GM12878 (cell line): ENCODE data around the gene HMGB2. TPM values are rescaled to one million over a fixed set of nuclear protein-coding genes. Genes with fewer than 3 reads are reported as not detected.

Experiments
- ATAC-seq: fragments of 200-7000 bp; cut with Tn5 transposase; 3 replicates; pipeline ENCODE4 v1.9.1; 2020; ENCODE audit warnings: mild to moderate bottlenecking, moderate library complexity
- BruUV-seq: library from RNA; stranded (reverse); fragments of 400-500 nt; replicated peaks from 2 replicates; lab custom pipeline; 2021; lab: Mats Ljungman, UMichigan
- CTCF ChIA-PET: fragments of 300-600 bp; sonication (Branson Sonifier 250); formaldehyde crosslinking; extraction: SDS; loops from one replicate; lab custom pipeline; 2021; ENCODE audit warnings: inconsistent platforms; lab: Yijun Ruan, JAX
- POLR2A ChIA-PET: fragments of 350-600 bp; formaldehyde crosslinking; extraction: SDS; loops from one replicate; lab custom pipeline; 2021; ENCODE audit warnings: inconsistent platforms; lab: Charles Lee
- RAD21 ChIA-PET: fragments of 300-600 bp; sonication (Branson Sonifier 250); formaldehyde crosslinking; loops from one replicate; lab custom pipeline; 2023; ENCODE audit warnings: antibody characterized with exemption; ENCODE audit not compliant: unreplicated experiment; lab: Charles Lee
- SMC1A ChIA-PET: fragments of 300-600 bp; sonication (Branson Sonifier 250); formaldehyde crosslinking; loops from one replicate; lab custom pipeline; 2023; ENCODE audit not compliant: unreplicated experiment, uncharacterized antibody; lab: Charles Lee
- DNase-seq: peaks from one replicate; pipeline ENCODE4 v3.0.0-alpha.2; 2011; ENCODE audit warnings: low read depth, low spot score
- FAIRE-seq: peaks from 3 replicates; lab custom pipeline; 2011; peaks lifted over from hg19 to GRCh38; lab: Jason Lieb, UNC
- H2AFZ ChIP-seq: 2 replicates; pipeline ENCODE4 v1.6.0; 2011; ENCODE audit warnings: low read depth, low read length, control low read depth; ENCODE audit not compliant: control insufficient read depth
- H3K27ac ChIP-seq: 2 replicates; pipeline ENCODE4 v1.5.1; 2011; ENCODE audit warnings: control low read depth; ENCODE audit not compliant: control insufficient read depth, insufficient read depth
- H3K27me3 ChIP-seq, 2 experiments: replicated peaks in 1 of 2; 2 replicates each; pipeline versions ENCODE4 v1.6.0 to v1.6.1; 2011; ENCODE audit warnings: low read length in 1 of 2; ENCODE audit not compliant: control insufficient read depth in 2 of 2, insufficient read depth in 2 of 2
- H3K36me3 ChIP-seq, 2 experiments: 2 replicates each; pipeline ENCODE4 v1.5.1; 2011; ENCODE audit warnings: low read length in 1 of 2; ENCODE audit not compliant: control insufficient read depth in 2 of 2, insufficient read depth in 2 of 2
- H3K4me1 ChIP-seq: 2 replicates; pipeline ENCODE4 v1.6.1; 2011; ENCODE audit warnings: mild to moderate bottlenecking, low read length, moderate library complexity, mixed read lengths; ENCODE audit not compliant: control insufficient read depth, insufficient read depth
- H3K4me2 ChIP-seq: 2 replicates; pipeline ENCODE4 v1.6.0; 2011; ENCODE audit warnings: control low read depth; ENCODE audit not compliant: control insufficient read depth, insufficient read depth
- H3K4me3 ChIP-seq: fragments of 200-600 bp; sonication (generic); 2 replicates; pipeline ENCODE4 v1.5.1; 2016
- H3K79me2 ChIP-seq: 2 replicates; pipeline ENCODE4 v1.6.0; 2011; ENCODE audit warnings: low read length; ENCODE audit not compliant: control insufficient read depth, insufficient read depth
- H3K9ac ChIP-seq: 2 replicates; pipeline ENCODE4 v1.8.0; 2011; ENCODE audit warnings: low read length, control low read depth, mixed read lengths; ENCODE audit not compliant: control insufficient read depth, insufficient read depth
- H3K9me3 ChIP-seq: replicated peaks from 3 replicates; pipeline ENCODE4 v1.5.1; 2011; ENCODE audit warnings: mild to moderate bottlenecking, low read length; ENCODE audit not compliant: control insufficient read depth, insufficient read depth
- H4K20me1 ChIP-seq: 2 replicates; pipeline ENCODE4 v1.6.0; 2011; ENCODE audit not compliant: control insufficient read depth, insufficient read depth
- BACH1 ChIP-seq: fragments of 450-650 bp; IDR thresholded peaks from 2 replicates; pipeline ENCODE4 v1.6.1; 2017; ENCODE audit warnings: mild to moderate bottlenecking, borderline replicate concordance
- EED ChIP-seq: sonication (generic); IDR thresholded peaks from 2 replicates; pipeline ENCODE4 v1.6.1; 2016; ENCODE audit warnings: antibody characterized with exemption, low read depth
- EGR1 ChIP-seq, 2 experiments: IDR thresholded peaks; 1 replicate in 1 of 2; 2 replicates in 1 of 2; pipeline ENCODE4 v1.6.1; 2011 to 2012; ENCODE audit warnings: low read depth in 2 of 2, low read length in 2 of 2, borderline replicate concordance in 1 of 2, mild to moderate bottlenecking in 1 of 2, moderate library complexity in 1 of 2
- ESRRA ChIP-seq: IDR thresholded peaks from 2 replicates; pipeline ENCODE4 v1.6.1; 2012; ENCODE audit warnings: mild to moderate bottlenecking, low read length, improper control_type of control experiment
- EZH2 ChIP-seq: IDR thresholded peaks from 2 replicates; pipeline ENCODE4 v1.6.1; 2012; ENCODE audit warnings: low read depth, mild to moderate bottlenecking, control low read depth, inconsistent platforms, low read length, borderline replicate concordance; ENCODE audit not compliant: control insufficient read depth
- FOS ChIP-seq: IDR thresholded peaks from 3 replicates; pipeline ENCODE4 v1.6.1; 2011; ENCODE audit warnings: borderline replicate concordance; ENCODE audit not compliant: insufficient read length; ENCODE audit errors: extremely low read depth
- GATAD2B ChIP-seq: fragments of 450-650 bp; conservative IDR thresholded peaks from 2 replicates; pipeline ENCODE4 v1.6.1; 2017; ENCODE audit warnings: low read depth, mild to moderate bottlenecking, moderate library complexity
- HDAC6 ChIP-seq: fragments of 200-600 bp; sonication (generic); IDR thresholded peaks from one replicate; pipeline ENCODE4 v1.8.0; 2017; ENCODE audit warnings: antibody characterized with exemption; ENCODE audit not compliant: unreplicated experiment
- MYB ChIP-seq: fragments of 150-350 bp; IDR thresholded peaks from 2 replicates; pipeline ENCODE4 v1.6.1; 2014; ENCODE audit warnings: mild to moderate bottlenecking, low read depth, low read length, borderline replicate concordance
- POLR2A ChIP-seq: IDR thresholded peaks from 2 replicates; pipeline ENCODE4 v1.6.1; 2011; ENCODE audit warnings: low read depth, mild to moderate bottlenecking, low read length
- RCOR1 ChIP-seq: conservative IDR thresholded peaks from 2 replicates; pipeline ENCODE4 v1.6.1; 2012; ENCODE audit warnings: low read depth, low read length, improper control_type of control experiment
- SMAD1 ChIP-seq: fragments of 450-650 bp; IDR thresholded peaks from 2 replicates; pipeline ENCODE4 v1.6.1; 2018; ENCODE audit warnings: mild to moderate bottlenecking, low read depth; ENCODE audit not compliant: partially characterized antibody
- SMARCA5 ChIP-seq: fragments of 450-650 bp; IDR thresholded peaks from 2 replicates; pipeline ENCODE4 v1.6.1; 2017; ENCODE audit warnings: mild to moderate bottlenecking
- ZNF217 ChIP-seq: fragments of 450-650 bp; IDR thresholded peaks from 2 replicates; pipeline ENCODE4 v1.6.1; 2017; ENCODE audit warnings: antibody characterized with exemption, mild to moderate bottlenecking
- WGBS: methylation state at CpG from one replicate; pipeline ENCODE4 v1.1.6; 2016; ENCODE audit warnings: low lambda C conversion rate; ENCODE audit not compliant: insufficient replicate concordance, insufficient coverage; ENCODE audit errors: missing lambda C conversion rate; 5-methylcytosine and 5-hydroxymethylcytosine counted together
- in situ Hi-C: fragments of 300-500 bp; cut with MboI; formaldehyde crosslinking; loops from 9 replicates; pipeline ENCODE4 v1.14.3; 2018; ENCODE audit warnings: mixed read lengths
- intact Hi-C: fragments of 100-400 bp; cut with micrococcal nuclease; formaldehyde crosslinking; loops from one replicate; pipeline ENCODE4 v1.14.2; 2022; ENCODE audit not compliant: unreplicated experiment
- polyA plus RNA-seq, 11 experiments: library from polyadenylated mRNA; depleted of rRNA in 4 of 11; unstranded in 6 of 11; stranded (reverse) in 5 of 11; fragments of >200 nt; fragmentation: Nextera tagmentation in 4 of 11; fragmentation: Illumina TruSeq in 1 of 11; extraction: Ambion mirVana in 4 of 11; extraction: Trizol in 1 of 11; gene quantifications; 1 replicate in 1 of 11; 2 replicates in 10 of 11; pipeline versions ENCODE4 v1.2.1 to v1.2.3, GENCODE V29; 2011 to 2016; ENCODE audit warnings: inconsistent platforms in 2 of 11, missing spikeins in 2 of 11, low read depth in 1 of 11
- total RNA-seq, 4 experiments: library from RNA; depleted of rRNA in 3 of 4; stranded (reverse); fragments of >200 nt in 3 of 4; fragmentation: Illumina TruSeq in 1 of 4; extraction: Trizol in 1 of 4; gene quantifications; 2 replicates each; pipeline versions ENCODE4 v1.2.1 to v1.2.3, GENCODE V29; 2013 to 2021
- TF ChIP-seq, protein P1 (sequence below): IDR thresholded peaks from 2 replicates; pipeline ENCODE4 v1.6.1; 2011; ENCODE audit warnings: low read depth, low read length, improper control_type of control experiment, borderline replicate concordance

HMGB2 gene
- total and polyA plus RNA-seq, 10 of the 15 experiments (the other 5 are each of a cell fraction or from before 2014, with no cell fraction given): 260 to 961 (median 668) TPM

DNA sequence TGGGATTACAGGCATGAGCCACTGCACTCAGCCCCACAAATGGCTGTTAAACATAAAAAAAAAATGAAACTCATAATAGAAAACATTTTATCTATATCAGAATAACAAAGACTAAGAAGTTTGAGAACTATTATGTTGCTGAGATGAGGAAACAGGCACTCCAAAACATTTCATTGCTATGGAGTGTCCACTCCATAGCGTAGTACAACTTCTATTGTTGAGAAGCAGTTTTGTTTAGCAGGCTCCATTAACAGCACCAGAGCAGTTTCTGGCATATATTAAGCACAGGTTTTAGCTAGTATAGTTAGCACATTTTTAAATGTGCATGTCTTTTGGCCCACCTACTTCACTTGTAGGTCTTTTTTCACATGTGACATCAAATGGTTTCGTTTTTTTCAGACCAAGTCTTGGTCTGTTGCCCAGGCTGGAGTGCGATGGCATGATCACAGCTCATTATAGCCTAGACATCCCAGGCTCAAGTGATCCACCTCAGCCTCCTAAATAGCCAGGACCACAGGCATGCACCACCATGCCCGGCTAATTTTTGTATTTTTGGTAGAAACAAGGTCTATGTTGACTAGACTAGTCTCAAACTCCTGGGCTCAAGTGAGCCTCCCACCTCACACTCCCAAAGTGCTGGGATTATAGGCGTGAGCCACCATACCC lies 5.8 kb downstream of the HMGB2 start:
- ChIA-PET CTCF (interaction anchor here (1.2 to 4.4 kb wide), 4 partner anchors 9 to 92 kb away, joined by 3 to 28 read pairs (median 24); no protein-coding TSS in a partner anchor), RAD21 (no interaction called here), SMC1A (interaction anchor here (1.4 to 14.3 kb wide), 5 partner anchors 9 to 77 kb away, joined by 3 to 232 read pairs (median 5); partner anchors contain the start of gene SAP30), POLR2A (interaction anchor here (0.6 to 13.9 kb wide), 2 partner anchors 28 to 43 kb away, joined by 4 to 472 read pairs; partner anchors contain the start of gene SAP30)
- Histone ChIP-seq H3K9ac (no peak overlapping the region), H3K36me3 (peaks cover 0 to 23% of the 10 kb centered on the region in 2 experiments; a peak in 3 of 4 replicates), H3K4me1 (peaks cover 3% of the 10 kb centered on the region), H3K27ac (no peak overlapping the region), H4K20me1 (no peaks in the 10 kb centered on the region), H3K79me2 (peaks cover 40% of the 10 kb centered on the region), H3K4me3 (no peak overlapping the region), H3K27me3 (no peaks in the 10 kb centered on the region), H3K4me2 (no peak overlapping the region), H2AFZ (no peak overlapping the region), H3K9me3 (no peaks in the 10 kb centered on the region)
- intact Hi-C loops (no loop called here), in situ Hi-C loops (loop anchor here (5.0 kb wide), 1 partner anchor 164 kb away; no protein-coding TSS in a partner anchor)
- no peak for DNase-seq
- no TSS peak for BruUV-seq
- ATAC-seq: no peak
- TF ChIP-seq ZNF217 (no peak), SMARCA5 (no peak), EGR1 (IDR thresholded peaks at IDR 0.05; ENCODE audit: borderline replicate concordance in 1 of 2, low read depth in 2 of 2, low read length in 2 of 2) (no peak), MYB (no peak), RCOR1 (no peak), ESRRA (no peak), GATAD2B (no peak), HDAC6 (no peak), SMAD1 (no peak), EED (no peak), FOS (no peak), EZH2 (no peak), BACH1 (no peak), POLR2A (no peak)
- TF ChIP-seq, protein P1, sequence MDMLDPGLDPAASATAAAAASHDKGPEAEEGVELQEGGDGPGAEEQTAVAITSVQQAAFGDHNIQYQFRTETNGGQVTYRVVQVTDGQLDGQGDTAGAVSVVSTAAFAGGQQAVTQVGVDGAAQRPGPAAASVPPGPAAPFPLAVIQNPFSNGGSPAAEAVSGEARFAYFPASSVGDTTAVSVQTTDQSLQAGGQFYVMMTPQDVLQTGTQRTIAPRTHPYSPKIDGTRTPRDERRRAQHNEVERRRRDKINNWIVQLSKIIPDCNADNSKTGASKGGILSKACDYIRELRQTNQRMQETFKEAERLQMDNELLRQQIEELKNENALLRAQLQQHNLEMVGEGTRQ: no peak
- WGBS: 96% methylated on average over 5 of the region's 5 CpGs
- no peak for FAIRE-seq
